WTC11 (cell line): ENCODE measurements around the gene ATP5F1D. TPM values are rescaled to one million over a fixed set of nuclear protein-coding genes. Genes with fewer than 3 reads are reported as not detected.

Source experiments
- ATAC-seq: fragments of 200-7000 bp; cut with Tn5 transposase; 2 replicates; pipeline ENCODE4 v1.10.0; 2021; ENCODE audit warnings: mild to moderate bottlenecking, moderate library complexity
- CTCF ChIA-PET: fragments of 300-600 bp; sonication (Branson Sonifier 250); formaldehyde crosslinking; loops from one replicate; lab custom pipeline; 2021; ENCODE audit warnings: antibody characterized with exemption; lab: Charles Lee
- POLR2A ChIA-PET: fragments of 350-600 bp; sonication (Branson Sonifier 250); formaldehyde crosslinking; loops from one replicate; lab custom pipeline; 2021; ENCODE audit warnings: antibody characterized with exemption; lab: Charles Lee
- DNase-seq: peaks from one replicate; pipeline ENCODE4 v3.0.0; 2021; ENCODE audit warnings: low spot score
- H3K27ac Mint-ChIP-seq: 2 replicates; pipeline ENCODE4 v1.8.0; 2021; ENCODE audit warnings: mixed read lengths
- H3K27me3 Mint-ChIP-seq: 2 replicates; pipeline ENCODE4 v1.8.0; 2021; ENCODE audit warnings: low read depth, mild to moderate bottlenecking, moderate library complexity, mixed read lengths
- H3K36me3 Mint-ChIP-seq: 2 replicates; pipeline ENCODE4 v1.8.0; 2021; ENCODE audit warnings: mixed read lengths
- H3K4me1 Mint-ChIP-seq: 2 replicates; pipeline ENCODE4 v1.8.0; 2022; ENCODE audit warnings: mixed read lengths
- H3K4me3 Mint-ChIP-seq: 2 replicates; pipeline ENCODE4 v1.8.0; 2021; ENCODE audit warnings: mild to moderate bottlenecking, moderate library complexity, mixed read lengths
- H3K9me3 Mint-ChIP-seq: 2 replicates; pipeline ENCODE4 v1.8.0; 2021; ENCODE audit warnings: mixed read lengths
- CREB1 ChIP-seq: sonication (generic); formaldehyde crosslinking; IDR thresholded peaks from 2 replicates; pipeline ENCODE4 v1.8.0; 2023; ENCODE audit warnings: mild to moderate bottlenecking, missing genetic modification reagents
- CREM ChIP-seq: sonication (generic); formaldehyde crosslinking; IDR thresholded peaks from 2 replicates; pipeline ENCODE4 v1.8.1; 2022; ENCODE audit warnings: mild to moderate bottlenecking, missing genetic modification reagents, moderate library complexity
- GABPB1 ChIP-seq: sonication (generic); formaldehyde crosslinking; IDR thresholded peaks from 2 replicates; pipeline ENCODE4 v1.8.1; 2023; ENCODE audit warnings: mild to moderate bottlenecking, missing genetic modification reagents
- GTF2I ChIP-seq: fragments of 250-450 bp; sonication (Bioruptor Pico); conservative IDR thresholded peaks from 2 replicates; pipeline ENCODE4 v1.4.0; 2021; ENCODE audit warnings: mild to moderate bottlenecking
- NR3C1 ChIP-seq: sonication (generic); formaldehyde crosslinking; conservative IDR thresholded peaks from 2 replicates; pipeline ENCODE4 v1.8.1; 2023; ENCODE audit warnings: low read depth, mild to moderate bottlenecking, missing genetic modification reagents
- RELA ChIP-seq: sonication (generic); formaldehyde crosslinking; IDR thresholded peaks from 2 replicates; pipeline ENCODE4 v1.8.1; 2022; ENCODE audit warnings: missing genetic modification reagents, mild to moderate bottlenecking, borderline replicate concordance
- TCF7 ChIP-seq: sonication (generic); formaldehyde crosslinking; IDR thresholded peaks from 2 replicates; pipeline ENCODE4 v1.8.0; 2022; ENCODE audit warnings: mild to moderate bottlenecking, low read depth, missing genetic modification reagents, moderate library complexity
- total RNA-seq: library from RNA; stranded (reverse); gene quantifications from 3 replicates; pipeline ENCODE4 v1.2.3, GENCODE V29; 2021
- TF ChIP-seq, protein P1 (sequence below): sonication (generic); formaldehyde crosslinking; IDR thresholded peaks from 2 replicates; pipeline ENCODE4 v1.8.0; 2022; ENCODE audit warnings: mild to moderate bottlenecking, missing genetic modification reagents
- TF ChIP-seq, protein P2 (sequence below): fragments of 250-450 bp; sonication (Bioruptor Pico); IDR thresholded peaks from 2 replicates; pipeline ENCODE4 v1.9.0; 2021; ENCODE audit warnings: mild to moderate bottlenecking
- TF ChIP-seq, protein P3 (sequence below): fragments of 250-450 bp; sonication (Bioruptor Pico); IDR thresholded peaks from 2 replicates; pipeline ENCODE4 v1.8.0; 2021; ENCODE audit warnings: mild to moderate bottlenecking
- TF ChIP-seq, protein P4 (sequence below): fragments of 250-450 bp; sonication (Bioruptor Pico); IDR thresholded peaks from 2 replicates; pipeline ENCODE4 v1.9.0; 2021; ENCODE audit warnings: mild to moderate bottlenecking
- TF ChIP-seq, protein P5 (sequence below): fragments of 250-450 bp; sonication (Bioruptor Pico); conservative IDR thresholded peaks from 2 replicates; pipeline ENCODE4 v1.9.0; 2021; ENCODE audit warnings: mild to moderate bottlenecking
- TF ChIP-seq, protein P6 (sequence below): sonication (generic); formaldehyde crosslinking; IDR thresholded peaks from 2 replicates; pipeline ENCODE4 v1.8.0; 2022; ENCODE audit warnings: mild to moderate bottlenecking, missing genetic modification reagents
- TF ChIP-seq, protein P7 (sequence below): sonication (generic); formaldehyde crosslinking; IDR thresholded peaks from 2 replicates; pipeline ENCODE4 v1.8.0; 2022; ENCODE audit warnings: missing genetic modification reagents

ATP5F1D gene
- total RNA-seq, 1 experiment from 2014 or later, result 277 TPM

DNA sequence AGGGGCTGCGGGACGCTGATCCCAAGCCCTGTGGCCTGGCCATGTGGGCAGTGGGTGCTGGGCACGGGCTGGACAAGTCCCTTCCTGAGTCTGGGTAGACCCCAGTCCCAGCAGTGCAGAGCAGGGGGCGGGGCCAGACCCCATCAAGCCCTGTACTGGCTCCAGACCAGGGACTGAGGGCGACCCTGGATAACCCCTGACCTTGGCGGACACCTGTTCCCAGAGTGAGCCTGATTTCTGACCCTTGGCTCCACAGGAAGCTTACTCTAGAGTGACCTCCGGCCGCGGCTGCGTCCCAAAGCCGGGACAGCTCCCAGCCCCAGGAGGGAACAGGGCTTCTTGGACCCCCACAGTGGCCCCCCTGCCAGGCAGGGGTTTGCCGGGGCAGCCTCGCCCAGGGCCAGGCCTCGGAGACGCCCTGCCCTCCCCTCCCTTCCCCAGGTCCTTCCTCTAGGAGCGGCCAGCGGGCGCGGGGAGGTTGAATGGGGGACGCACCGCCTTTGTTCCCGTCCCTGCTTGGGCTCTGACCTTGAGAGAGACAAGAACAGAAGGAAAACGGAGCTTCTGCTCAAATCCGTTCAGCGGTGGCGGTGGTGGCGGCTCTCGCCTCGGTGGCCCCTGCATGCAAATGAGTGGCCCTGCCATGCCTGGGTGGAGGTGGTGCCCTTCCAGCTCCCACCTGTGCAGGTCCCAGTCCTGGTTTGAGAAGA lies 41.8 kb downstream of the ATP5F1D start:
- ChIA-PET POLR2A (no interaction called here), CTCF (interaction anchor here (0.6 to 2.8 kb wide), 2 partner anchors 39 to 120 kb away, joined by 5 to 15 read pairs; no protein-coding TSS in a partner anchor)
- ATAC-seq (no peak), DNase-seq (no peak)
- no peaks in the 10 kb centered on the region for H3K9me3 Mint-ChIP-seq
- H3K27ac Mint-ChIP-seq, result no peak overlapping the region
- H3K36me3 Mint-ChIP-seq, result no peaks in the 10 kb centered on the region
- peaks cover 19% of the 10 kb centered on the region for H3K27me3 Mint-ChIP-seq
- TF ChIP-seq, protein P1, sequence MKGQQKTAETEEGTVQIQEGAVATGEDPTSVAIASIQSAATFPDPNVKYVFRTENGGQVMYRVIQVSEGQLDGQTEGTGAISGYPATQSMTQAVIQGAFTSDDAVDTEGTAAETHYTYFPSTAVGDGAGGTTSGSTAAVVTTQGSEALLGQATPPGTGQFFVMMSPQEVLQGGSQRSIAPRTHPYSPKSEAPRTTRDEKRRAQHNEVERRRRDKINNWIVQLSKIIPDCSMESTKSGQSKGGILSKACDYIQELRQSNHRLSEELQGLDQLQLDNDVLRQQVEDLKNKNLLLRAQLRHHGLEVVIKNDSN (CRISPR knock-in tag), result no peak
- TF ChIP-seq, protein P2, sequence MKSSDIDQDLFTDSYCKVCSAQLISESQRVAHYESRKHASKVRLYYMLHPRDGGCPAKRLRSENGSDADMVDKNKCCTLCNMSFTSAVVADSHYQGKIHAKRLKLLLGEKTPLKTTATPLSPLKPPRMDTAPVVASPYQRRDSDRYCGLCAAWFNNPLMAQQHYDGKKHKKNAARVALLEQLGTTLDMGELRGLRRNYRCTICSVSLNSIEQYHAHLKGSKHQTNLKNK (CRISPR knock-in tag), result no peak
- TF ChIP-seq NR3C1 (CRISPR knock-in tag) (no peak), GTF2I (CRISPR knock-in tag) (no peak)
- TF ChIP-seq, protein P3, sequence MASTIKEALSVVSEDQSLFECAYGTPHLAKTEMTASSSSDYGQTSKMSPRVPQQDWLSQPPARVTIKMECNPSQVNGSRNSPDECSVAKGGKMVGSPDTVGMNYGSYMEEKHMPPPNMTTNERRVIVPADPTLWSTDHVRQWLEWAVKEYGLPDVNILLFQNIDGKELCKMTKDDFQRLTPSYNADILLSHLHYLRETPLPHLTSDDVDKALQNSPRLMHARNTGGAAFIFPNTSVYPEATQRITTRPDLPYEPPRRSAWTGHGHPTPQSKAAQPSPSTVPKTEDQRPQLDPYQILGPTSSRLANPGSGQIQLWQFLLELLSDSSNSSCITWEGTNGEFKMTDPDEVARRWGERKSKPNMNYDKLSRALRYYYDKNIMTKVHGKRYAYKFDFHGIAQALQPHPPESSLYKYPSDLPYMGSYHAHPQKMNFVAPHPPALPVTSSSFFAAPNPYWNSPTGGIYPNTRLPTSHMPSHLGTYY (CRISPR knock-in tag), result no peak
- H3K4me3 Mint-ChIP-seq, result no peak overlapping the region
- peaks cover 13% of the 10 kb centered on the region for H3K4me1 Mint-ChIP-seq

DNA sequence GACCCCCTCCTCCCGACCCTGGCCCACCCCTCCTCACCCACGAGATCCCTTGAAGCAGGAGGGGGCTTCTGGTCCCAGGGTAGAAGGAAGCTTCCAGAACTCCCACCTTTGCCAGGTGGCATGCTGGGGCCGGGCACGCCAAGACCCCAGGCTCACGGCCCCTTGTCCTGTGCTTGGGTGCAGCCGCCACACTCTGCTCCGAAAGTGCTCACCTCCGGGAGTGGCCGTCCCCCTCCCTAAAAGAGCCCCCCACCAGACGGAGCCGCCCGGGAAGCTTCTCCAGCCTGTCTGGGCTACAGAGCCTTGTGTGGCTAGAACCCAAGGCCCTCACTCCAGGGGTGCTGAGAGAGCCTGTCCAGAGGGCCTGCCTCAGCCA lies 42.4 kb downstream of the ATP5F1D start:
- ATAC-seq, result no peak
- Mint-ChIP-seq H3K4me1 (peaks cover 13% of the 10 kb centered on the region), H3K27me3 (peaks cover 19% of the 10 kb centered on the region), H3K4me3 (peak overlapping the region; percentile 37)
- TF ChIP-seq CREM (CRISPR knock-in tag), result no peak
- no peak for TF ChIP-seq RELA (CRISPR knock-in tag)
- TF ChIP-seq, protein P4, sequence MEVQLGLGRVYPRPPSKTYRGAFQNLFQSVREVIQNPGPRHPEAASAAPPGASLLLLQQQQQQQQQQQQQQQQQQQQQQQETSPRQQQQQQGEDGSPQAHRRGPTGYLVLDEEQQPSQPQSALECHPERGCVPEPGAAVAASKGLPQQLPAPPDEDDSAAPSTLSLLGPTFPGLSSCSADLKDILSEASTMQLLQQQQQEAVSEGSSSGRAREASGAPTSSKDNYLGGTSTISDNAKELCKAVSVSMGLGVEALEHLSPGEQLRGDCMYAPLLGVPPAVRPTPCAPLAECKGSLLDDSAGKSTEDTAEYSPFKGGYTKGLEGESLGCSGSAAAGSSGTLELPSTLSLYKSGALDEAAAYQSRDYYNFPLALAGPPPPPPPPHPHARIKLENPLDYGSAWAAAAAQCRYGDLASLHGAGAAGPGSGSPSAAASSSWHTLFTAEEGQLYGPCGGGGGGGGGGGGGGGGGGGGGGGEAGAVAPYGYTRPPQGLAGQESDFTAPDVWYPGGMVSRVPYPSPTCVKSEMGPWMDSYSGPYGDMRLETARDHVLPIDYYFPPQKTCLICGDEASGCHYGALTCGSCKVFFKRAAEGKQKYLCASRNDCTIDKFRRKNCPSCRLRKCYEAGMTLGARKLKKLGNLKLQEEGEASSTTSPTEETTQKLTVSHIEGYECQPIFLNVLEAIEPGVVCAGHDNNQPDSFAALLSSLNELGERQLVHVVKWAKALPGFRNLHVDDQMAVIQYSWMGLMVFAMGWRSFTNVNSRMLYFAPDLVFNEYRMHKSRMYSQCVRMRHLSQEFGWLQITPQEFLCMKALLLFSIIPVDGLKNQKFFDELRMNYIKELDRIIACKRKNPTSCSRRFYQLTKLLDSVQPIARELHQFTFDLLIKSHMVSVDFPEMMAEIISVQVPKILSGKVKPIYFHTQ (CRISPR knock-in tag), result no peak
- no peak for TF ChIP-seq TCF7 (CRISPR knock-in tag)
- TF ChIP-seq, all 79 proteins: peak for 0
- POLR2A ChIA-PET, result no interaction called here
- Mint-ChIP-seq H3K27ac (no peak overlapping the region), H3K36me3 (no peaks in the 10 kb centered on the region), H3K9me3 (no peaks in the 10 kb centered on the region)
- no peak for DNase-seq
- CTCF ChIA-PET, result interaction anchor here (1.3 to 2.8 kb wide), 2 partner anchors 9 to 39 kb away, joined by 5 to 15 read pairs; partner anchors contain the start of gene FAM174C

DNA sequence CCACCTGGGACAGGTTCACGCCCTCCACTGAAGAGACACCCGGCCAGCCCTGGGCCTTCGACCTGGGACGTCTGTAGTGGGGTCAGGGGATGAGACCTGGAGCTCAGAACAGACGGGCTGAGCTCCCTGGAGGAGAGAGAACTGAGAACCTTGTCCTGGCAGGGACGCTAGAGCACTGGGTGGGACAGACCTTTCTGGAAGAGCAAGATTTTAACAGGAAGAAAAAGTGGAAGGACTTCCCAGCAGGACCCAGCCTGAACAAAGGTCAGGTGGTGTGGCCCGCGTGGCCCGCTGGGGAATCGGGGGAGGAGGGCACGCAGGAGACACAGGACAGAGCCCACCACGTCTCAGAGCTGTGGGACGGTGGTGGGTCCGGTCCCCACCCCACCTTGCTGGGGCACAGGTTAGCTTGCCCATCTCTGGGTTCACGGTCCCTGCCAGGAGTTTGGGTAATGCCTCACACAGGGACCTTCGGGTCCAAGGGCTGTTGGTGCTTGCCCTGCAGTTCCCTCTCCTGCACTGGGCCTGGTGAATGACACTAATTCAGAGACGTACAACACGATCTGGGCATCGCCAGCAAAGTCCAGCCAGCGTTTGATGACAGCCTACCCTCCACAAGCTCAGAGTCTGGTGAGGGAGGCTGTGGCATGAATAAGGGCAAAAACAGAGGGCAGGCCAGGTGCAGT lies 42.9 kb downstream of the ATP5F1D start:
- CTCF ChIA-PET, result interaction anchor here (0.6 to 2.8 kb wide), 5 partner anchors 9 to 103 kb away, joined by 3 to 15 read pairs (median 4); partner anchors contain the start of gene FAM174C
- DNase-seq (no peak), ATAC-seq (no peak)
- Mint-ChIP-seq H3K4me3 (peak overlapping the region; percentile 65), H3K27me3 (peaks cover 19% of the 10 kb centered on the region), H3K4me1 (peaks cover 13% of the 10 kb centered on the region), H3K27ac (peak overlapping the region; percentile 81), H3K36me3 (no peaks in the 10 kb centered on the region), H3K9me3 (no peaks in the 10 kb centered on the region)
- POLR2A ChIA-PET, result interaction anchor here (0.9 kb wide), 1 partner anchor 15 kb away, joined by 3 read pairs; the partner anchor contains the start of gene CIRBP
- no peak for TF ChIP-seq CREB1 (CRISPR knock-in tag)
- TF ChIP-seq, protein P5, sequence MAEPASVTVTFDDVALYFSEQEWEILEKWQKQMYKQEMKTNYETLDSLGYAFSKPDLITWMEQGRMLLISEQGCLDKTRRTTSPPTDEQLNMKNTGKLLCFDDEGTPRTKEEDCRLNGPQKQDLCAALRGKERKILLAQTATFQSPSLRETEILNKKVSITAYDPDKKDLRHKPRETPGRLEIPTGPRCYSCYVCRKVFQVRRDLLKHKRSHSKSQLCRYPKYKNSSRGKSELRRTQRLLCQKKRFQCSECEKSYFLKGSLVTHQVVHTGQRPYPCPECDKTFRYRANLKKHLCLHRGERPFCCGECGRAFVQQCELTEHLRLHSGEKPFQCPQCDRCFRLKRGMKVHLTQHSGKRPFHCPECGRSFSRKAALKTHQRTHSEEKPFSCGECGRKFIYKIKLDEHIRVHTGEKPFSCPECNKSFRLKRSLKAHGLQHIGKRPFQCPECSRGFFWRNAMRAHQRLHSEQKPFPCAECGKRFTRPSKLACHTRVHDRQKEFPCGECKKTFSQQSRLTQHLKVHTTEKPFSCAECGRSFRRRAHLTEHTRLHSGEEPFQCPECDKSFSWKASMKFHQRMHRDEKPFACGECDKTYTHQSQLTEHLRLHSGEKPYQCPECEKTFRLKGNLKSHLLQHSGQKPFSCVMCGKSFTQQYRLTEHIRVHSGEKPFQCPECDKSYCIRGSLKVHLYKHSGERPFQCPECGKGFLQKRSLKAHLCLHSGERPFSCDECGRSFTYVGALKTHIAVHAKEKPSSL (CRISPR knock-in tag), result no peak
- TF ChIP-seq, protein P6, sequence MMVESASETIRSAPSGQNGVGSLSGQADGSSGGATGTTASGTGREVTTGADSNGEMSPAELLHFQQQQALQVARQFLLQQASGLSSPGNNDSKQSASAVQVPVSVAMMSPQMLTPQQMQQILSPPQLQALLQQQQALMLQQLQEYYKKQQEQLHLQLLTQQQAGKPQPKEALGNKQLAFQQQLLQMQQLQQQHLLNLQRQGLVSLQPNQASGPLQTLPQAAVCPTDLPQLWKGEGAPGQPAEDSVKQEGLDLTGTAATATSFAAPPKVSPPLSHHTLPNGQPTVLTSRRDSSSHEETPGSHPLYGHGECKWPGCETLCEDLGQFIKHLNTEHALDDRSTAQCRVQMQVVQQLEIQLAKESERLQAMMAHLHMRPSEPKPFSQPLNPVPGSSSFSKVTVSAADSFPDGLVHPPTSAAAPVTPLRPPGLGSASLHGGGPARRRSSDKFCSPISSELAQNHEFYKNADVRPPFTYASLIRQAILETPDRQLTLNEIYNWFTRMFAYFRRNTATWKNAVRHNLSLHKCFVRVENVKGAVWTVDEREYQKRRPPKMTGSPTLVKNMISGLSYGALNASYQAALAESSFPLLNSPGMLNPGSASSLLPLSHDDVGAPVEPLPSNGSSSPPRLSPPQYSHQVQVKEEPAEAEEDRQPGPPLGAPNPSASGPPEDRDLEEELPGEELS (CRISPR knock-in tag), result 0 out of 2 replicates have a peak, but pooled peaks have one; percentile 27
- TF ChIP-seq, protein P7, sequence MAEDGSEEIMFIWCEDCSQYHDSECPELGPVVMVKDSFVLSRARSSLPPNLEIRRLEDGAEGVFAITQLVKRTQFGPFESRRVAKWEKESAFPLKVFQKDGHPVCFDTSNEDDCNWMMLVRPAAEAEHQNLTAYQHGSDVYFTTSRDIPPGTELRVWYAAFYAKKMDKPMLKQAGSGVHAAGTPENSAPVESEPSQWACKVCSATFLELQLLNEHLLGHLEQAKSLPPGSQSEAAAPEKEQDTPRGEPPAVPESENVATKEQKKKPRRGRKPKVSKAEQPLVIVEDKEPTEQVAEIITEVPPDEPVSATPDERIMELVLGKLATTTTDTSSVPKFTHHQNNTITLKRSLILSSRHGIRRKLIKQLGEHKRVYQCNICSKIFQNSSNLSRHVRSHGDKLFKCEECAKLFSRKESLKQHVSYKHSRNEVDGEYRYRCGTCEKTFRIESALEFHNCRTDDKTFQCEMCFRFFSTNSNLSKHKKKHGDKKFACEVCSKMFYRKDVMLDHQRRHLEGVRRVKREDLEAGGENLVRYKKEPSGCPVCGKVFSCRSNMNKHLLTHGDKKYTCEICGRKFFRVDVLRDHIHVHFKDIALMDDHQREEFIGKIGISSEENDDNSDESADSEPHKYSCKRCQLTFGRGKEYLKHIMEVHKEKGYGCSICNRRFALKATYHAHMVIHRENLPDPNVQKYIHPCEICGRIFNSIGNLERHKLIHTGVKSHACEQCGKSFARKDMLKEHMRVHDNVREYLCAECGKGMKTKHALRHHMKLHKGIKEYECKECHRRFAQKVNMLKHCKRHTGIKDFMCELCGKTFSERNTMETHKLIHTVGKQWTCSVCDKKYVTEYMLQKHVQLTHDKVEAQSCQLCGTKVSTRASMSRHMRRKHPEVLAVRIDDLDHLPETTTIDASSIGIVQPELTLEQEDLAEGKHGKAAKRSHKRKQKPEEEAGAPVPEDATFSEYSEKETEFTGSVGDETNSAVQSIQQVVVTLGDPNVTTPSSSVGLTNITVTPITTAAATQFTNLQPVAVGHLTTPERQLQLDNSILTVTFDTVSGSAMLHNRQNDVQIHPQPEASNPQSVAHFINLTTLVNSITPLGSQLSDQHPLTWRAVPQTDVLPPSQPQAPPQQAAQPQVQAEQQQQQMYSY (CRISPR knock-in tag), result peak; percentile 20; the same call in 1 of the 2 replicates
- TF ChIP-seq GABPB1 (CRISPR knock-in tag), result 0 out of 2 replicates have a peak, but pooled peaks have one; percentile 3
